GM21737 (cell line): ENCODE data around the gene ADH1C.
"Not testable (repeated sequence)": the region's sequence is repeated elsewhere in the genome, so short reads cannot be mapped to it uniquely, and the experiment has no call there.

Source experiments
- ATAC-seq: cut with Tn5 transposase; IDR thresholded peaks from one replicate; pipeline ENCODE4 v1.9.1; 2021; ENCODE audit warnings: mild to moderate bottlenecking, moderate library complexity; ENCODE audit not compliant: unreplicated experiment

The ADH1C gene

DNA sequence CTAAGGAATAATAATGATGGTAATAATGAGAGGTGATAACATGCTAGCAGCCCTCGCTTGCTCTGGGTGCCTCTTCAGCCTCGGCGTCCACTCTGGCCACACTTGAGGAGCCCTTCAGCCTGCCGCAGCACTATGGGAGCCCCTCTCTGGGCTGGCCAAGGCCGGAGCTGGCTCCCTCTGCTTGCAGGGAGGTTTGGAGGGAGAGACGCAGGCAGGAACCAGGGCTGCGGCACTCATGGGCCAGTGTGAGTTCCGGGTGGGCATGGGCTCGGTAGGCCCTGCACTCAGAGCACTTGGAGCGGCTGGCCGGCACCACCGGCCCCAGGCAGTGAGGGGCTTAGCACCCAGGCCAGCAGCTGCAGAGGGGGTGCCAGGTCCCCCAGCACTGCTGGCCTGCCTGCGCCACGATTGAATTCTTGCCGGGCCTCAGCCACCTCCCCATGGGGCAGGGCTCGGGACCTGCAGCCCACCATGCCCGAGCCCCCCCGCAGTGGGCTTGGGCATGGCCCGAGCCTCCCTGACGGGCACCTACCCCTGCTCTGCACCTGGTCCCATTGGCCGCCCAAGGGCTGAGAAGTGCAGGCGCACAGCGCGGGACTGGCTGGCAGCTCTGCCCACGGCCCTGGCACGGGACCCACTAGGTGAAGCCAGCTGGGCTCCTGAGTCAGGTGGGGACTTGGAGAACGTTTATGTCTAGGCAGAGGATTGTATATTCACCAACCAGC lies 7.1 kb upstream of the ADH1C start:
- ATAC-seq: no peak

DNA sequence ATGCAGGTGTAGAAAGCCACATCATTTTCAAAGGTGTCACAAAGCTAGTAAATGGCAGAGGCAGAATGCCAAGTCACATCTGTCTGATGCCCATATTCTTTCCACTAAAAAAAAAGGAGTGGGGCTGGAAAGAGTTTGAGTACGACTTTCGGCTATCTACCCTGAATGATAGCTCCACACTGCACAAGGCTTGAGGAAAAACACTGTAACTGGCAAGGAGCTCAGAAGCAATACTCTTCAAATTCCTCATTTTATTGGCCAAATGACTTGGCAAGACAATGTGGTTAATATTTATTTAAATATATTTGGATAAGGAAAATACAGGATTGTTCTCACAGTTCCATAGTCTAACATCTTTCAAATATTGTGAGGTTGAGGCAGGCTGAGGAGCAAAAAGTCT lies 5.4 kb upstream of the ADH1C start:
- ATAC-seq: no peak

- ATAC-seq: peak; percentile 88
These were observed 4.4 kb upstream of the ADH1C start for GRCh38 chr4:99356992-99357391.

DNA sequence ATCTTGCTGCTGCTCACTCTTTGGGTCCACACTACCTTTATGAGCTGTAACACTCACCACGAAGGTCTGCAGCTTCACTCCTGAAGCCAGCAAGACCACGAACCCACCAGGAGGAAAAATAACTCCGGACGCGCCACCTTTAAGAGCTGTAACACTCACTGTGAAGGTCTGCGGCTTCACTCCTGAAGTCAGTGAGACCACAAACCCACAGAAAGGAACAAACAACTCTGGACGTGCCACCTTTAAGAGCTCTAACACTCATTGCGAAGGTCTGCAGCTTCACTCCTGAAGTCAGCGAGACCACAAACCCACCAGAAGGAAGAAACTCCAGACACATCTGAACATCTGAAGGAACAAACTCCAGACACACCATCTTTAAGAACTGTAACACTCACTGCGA lies 3.6 kb upstream of the ADH1C start:
- not testable (repeated sequence) for ATAC-seq

DNA sequence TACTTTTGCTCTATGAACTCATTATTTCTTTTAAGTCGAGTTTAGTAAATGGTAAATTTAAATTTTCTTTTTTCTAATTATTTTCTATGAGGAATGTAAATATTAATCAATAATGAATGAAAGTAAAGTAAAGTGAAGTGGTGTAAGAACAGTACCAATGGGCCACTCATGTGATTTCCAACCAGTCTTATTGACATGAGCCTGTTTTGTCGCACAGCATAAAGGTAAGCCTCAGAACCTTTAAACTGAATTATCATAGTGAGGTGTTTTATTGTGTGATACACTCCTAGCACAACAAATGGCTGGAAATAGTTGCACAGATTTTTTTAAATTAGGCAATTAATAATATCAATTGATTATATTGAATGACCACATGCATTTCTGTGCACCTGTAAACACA lies 1.1 kb downstream of the ADH1C start:
- no peak for ATAC-seq

GRCh38 chr4:99349338-99349737 lies 3.2 kb downstream of the ADH1C start:
- ATAC-seq: no peak

DNA sequence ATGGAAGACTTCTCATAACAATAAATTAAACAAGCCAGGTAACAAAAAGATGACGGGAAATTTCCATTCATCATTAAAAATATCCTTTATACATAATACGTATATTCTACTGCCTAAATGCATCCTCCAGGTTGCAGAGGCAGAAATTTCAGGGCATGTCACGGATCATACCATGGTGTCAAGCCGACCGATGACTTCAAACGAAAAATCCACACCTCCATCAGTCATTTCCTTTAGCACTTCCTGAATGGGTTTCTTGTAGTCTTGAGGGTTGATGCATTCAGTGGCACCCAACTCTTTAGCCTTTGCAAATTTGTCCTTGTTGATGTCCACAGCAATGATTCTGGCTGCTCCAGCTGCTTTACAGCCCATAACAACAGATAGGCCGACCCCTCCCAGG lies 9.9 kb downstream of the ADH1C start:
- ATAC-seq: not testable (repeated sequence)

GRCh38 chr4:99341426-99341825 lies 11.1 kb downstream of the ADH1C start:
- no peak for ATAC-seq

DNA sequence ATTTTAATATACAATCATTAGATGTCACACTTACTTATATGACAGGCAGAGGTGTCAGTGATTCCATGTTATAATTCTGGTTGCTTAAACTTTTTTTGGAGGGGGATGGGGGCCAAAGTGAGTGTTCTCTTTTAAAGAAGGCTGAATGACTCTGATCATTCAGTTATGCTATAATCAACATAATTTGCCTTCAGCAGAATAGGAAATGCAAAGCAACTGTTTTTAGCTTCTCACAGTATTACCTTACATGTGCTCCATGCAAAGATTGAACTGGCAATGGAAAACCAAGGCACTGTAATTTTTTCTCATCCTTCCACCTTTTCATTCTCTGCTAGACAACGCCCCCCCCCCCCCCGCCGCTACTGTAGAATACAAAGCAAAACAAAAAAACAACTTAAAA lies 13.4 kb downstream of the ADH1C start:
- no peak for ATAC-seq

GRCh38 chr4:99336553-99336952 lies 16.0 kb downstream of the ADH1C start:
- ATAC-seq: no peak

GRCh38 chr4:99334880-99335279 lies 17.7 kb downstream of the ADH1C start:
- no peak for ATAC-seq

DNA sequence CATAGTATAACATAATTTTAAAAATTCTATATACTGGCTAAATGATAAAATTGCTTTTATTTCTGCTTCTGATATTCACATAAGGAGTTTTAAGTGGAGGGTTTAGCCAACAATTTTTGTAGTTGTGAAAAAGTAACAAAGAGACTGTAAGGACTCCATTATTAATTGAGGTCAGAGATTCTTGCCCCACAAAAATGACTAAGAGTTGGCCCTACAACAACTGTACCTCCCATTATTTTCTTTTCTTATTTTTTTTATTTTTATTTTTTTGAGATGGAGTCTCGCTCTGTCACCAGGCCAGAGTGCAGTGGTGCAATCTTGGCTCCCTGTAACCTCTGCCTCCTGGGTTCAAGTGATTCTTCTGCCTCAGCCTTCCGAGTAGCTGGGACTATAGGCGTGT lies 21.9 kb downstream of the ADH1C start:
- ATAC-seq: no peak

- ATAC-seq: no peak
These were observed 22.7 kb downstream of the ADH1C start for GRCh38 chr4:99329876-99330275.

- no peak for ATAC-seq
These were observed 27.6 kb downstream of the ADH1C start for GRCh38 chr4:99324979-99325378.

- ATAC-seq: no peak
These were observed 28.2 kb downstream of the ADH1C start for GRCh38 chr4:99324361-99324760.

DNA sequence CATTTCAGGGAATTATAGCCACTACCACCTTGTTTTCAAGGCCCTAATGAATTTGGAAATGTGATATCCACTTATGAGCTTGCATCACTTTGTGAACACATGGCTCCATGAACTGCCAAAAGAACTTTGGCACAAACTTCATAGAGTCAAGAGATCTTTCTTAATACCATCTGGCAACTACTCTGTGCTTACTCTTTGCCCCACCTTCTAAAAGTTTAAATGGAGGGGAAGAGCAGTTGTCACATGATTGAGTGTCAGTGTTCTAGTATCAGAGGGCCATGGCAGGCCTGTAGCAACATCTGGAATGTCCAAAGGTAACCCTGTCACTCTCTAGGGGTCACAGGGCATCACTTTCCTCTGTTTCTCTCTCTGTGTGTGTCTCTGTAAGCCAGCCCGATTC lies 28.8 kb downstream of the ADH1C start:
- ATAC-seq: no peak

GRCh38 chr4:99321241-99322191 lies 31.0 kb downstream of the ADH1C start, which contains the start of gene ADH1B:
TSS of gene ADH1B (minus strand) at chr4:99321401. CDS start at chr4:99321331, 70 bp downstream.
- no peak for ATAC-seq

DNA sequence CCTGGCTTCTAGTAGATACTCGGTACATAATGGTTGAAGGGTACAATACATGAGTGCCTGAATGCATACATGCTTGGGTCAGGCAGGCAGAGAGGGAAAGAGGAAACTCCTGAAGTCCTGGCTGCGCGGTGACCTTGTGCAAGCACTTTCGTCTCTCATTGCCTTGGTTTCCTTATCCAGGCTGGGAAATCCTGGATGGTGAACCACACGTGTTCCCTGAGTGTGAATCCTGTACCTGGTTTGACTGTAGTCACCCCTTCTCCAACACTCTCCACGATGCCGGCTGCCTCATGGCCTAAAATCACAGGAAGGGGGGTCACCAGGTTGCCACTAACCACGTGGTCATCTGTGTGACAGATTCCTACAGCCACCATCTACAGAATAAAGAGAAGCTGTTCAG lies 34.7 kb downstream of the ADH1C start:
- ATAC-seq: not testable (repeated sequence)

DNA sequence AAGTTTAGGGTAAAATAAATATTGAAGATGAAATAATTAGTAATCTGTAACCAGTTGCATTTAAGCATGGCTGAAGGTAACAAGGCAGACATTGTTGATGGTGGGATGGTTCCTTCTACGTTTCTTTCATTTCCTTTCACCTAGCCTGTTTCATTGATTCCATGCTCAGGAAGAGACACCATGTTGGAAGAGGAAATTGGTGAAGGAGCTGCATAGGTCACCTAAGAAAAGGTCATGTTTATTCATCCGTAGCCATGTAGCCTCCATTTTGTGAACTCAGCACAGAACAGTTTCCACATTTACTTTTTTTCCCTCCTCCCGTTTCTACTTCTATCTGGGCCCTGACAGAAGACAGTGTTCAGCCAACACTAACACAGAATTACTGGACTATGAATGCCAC lies 35.2 kb downstream of the ADH1C start:
- ATAC-seq: no peak

GRCh38 chr4:99315839-99316238 lies 36.7 kb downstream of the ADH1C start:
- no peak for ATAC-seq

GRCh38 chr4:99314211-99314610 lies 38.3 kb downstream of the ADH1C start:
- no peak for ATAC-seq

DNA sequence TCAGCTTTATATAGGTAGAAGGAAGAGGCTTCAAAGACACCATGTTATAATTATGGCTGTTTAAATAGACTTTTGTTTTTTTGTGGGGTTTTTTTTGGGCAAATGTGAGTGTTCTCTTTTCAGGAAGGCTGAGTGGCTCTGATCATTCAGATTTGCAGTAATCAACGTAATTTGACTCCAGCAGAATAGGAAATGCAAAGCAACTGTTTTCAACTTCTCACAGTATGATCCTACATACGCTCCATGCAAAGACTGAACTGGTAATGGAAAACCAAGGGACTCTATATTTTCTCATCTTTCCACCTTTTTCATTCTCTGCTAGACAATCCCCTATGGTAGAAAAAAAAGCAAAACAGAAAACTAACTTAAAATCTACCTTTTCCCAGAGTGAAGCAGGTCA lies 42.2 kb downstream of the ADH1C start:
- no peak for ATAC-seq
